Fibroblast of skin of right quadriceps (primary cell): ENCODE results near the gene SMARCB1.
A peak's percentile ranks its signal among the peaks of the same experiment; 100 is the strongest.

Experiments used
- DNase-seq: peaks from one replicate; pipeline ENCODE4 v3.0.0-alpha.2; 2013

The SMARCB1 gene

DNA sequence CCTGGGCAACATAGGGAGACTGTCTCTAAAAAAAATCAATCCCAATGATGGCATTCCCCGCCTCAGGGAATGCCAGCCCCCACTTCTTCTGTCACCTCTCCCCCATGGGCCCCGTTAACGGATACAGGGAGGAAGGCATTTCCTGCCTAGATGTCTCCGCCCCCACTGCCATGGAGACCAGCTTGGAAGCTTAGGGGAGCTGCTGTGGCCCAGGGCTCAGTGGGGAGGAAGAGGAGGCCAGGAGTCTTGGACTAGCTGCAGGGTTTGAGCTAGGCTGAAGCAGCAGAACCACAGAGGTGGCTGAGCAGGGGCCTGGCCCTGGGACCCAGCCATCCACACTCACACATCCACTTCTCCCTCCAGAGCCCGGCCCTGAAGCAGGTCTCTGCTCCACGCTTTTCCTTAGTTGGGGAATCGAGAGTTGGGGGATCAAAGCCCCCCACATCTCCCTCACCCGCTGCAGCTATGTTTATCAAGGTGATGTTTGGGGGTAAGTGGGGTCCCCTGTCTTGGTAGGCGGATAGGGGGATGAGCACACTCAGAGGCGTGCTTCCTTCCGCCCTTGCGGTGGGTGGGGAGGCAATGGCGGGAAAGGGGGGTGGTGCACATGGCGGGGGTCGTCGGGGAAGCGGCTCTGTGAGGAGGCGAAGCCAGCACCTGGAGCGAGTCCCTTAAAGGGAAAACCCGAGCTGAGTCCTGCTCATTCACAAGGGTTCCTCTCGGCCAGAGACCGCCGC lies 23.8 kb upstream of the SMARCB1 start, which contains the start of gene C22orf15:
TSS of gene C22orf15 (plus strand) at position 149 of the 737 bp plus-strand sequence. CDS start at position 466, 317 bp downstream.
- DNase-seq, result peak; percentile 76

DNA sequence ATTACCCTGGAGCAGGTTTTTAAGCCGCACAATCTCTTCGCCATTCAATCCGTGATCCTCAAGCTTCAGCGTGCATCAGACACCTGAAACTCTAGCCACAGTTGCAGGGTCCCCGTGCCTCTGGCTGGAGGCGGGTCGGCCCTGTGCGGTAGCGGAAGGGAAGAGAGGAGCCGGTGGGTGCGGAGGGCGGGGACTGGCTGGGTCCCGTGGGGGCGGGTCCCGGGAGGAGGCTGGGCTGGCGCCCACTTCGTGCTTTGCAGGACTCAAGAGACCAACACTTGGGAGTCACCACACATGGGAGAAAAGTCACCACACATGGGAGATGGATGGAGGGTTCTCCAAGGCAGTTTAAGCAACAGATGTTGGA lies 23.2 kb upstream of the SMARCB1 start:
- DNase-seq, result peak; percentile 28

DNA sequence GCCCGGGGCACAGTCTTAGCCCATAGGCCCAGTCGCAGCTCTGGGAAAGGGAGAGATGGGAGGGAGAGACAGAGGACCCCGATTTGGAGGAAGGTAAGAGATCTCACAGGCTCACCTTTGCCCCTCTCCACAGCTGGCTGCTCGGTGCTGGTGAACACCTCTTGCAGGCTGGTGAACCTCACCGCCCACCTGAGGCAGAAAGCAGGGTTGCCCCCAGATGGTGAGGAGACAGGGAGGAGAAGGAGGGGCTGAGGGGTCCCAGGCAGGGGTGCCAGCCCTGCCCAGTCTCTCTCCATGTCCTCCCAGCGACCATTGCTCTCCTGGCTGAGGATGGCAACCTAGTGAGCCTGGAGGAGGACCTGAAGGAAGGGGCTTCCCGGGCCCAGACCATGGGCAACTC lies 22.8 kb upstream of the SMARCB1 start:
- no peak for DNase-seq

DNA sequence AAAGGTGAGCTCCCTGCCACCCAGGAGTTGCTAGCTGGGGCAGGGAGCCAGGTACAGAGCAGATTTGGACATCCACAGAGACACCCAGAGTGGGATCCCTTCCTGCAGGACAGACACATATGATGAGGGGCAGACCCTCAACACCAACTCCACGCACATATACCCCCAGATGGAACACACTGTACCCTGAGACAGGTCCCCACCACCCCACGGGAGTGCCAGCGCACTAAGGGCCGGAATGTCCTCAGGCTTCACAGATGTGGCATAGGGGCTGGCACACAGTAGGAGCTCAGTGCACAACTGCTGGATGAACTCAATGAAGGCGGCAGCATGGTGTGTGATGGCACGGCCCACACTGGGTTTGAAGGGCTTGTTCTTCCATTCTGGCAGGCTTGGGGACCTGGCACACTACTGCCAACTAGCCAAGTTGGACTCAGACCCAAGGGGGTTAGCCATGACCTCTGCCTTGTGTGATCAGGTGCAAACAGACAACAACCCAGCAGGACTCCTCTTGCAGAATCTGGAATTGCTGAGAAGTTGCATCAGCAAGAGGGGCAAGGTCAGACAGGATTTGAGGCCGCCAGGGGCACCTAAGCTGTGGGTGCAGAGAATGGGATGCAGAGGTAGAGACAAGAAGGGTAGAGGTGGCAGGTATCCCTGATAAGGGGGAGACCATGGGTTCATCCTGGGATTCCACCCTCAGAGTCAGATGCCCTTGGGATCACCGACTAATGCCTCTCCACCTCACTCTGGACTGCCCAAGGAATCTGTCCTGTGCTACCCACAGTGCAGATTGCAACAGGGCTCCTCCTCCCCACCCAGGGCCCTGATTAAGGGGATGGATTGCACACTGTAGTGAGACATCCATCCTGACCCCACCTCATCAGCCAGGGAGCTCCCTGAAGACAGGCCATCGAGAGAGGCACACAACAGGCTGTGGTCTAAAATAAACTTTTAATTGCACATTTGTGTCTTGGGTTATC lies 21.6 kb upstream of the SMARCB1 start:
- DNase-seq, result no peak

DNA sequence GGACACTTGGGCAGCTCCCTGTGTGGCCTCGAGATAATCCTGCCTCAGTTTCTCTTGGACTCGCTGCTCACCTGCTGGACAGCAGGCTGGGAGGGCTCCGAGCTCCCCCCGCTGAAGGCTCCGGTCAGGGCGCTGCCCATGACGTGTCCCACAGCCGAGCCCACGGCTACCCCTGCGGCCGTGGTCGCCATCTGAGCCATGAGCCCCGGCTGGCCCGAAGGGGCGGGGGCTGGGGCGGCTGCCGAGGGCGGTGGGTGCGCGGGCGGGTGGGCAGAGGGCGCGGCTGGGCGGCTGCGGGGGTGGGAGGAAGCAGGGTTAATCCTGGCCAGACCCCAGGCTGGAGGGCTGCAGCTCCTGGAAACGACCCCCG lies 19.5 kb upstream of the SMARCB1 start:
- no peak for DNase-seq

DNA sequence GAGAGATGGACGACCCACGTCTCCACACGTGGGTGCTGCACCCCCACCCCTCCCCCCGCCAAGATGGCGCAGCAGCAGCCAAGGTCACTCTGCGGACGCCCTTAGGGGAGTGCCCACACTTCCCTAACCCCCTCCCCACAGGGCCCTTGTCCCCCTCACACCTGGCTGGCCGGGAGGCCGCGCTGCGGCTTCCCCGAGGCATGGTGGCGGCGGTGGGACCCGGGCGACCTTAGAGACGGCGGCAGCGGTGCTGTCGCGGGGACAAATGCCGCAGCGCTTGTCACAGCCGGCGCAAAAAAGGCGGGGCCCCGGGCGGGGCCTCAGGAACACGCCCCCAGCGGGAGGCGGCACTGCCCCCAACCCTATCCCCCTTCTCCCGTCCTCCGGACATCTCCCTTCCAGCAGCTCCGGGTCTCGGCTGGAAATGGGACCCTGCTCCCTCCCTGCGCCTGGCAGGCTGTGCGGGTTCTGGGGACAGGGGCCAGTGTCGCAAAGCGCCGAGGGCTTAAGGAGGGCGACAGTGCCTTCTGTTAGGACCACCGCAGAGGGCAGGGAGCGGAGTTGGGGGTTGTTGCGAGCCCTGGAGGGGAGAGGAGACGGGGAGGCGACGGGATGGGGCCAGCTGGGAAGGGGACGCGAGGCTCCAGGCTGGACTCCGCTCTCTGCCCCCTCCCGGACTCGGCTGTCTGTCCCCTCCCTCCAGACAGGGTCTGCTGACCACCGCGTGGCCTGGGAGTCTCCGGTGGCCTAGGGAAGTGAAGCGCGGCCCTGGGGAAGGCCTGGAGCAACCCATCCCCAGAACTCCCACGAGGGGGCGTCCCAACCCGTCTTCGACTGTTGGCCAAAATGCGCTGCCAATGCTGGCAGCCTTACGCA lies 18.9 kb upstream of the SMARCB1 start, which contains the start of gene CHCHD10:
TSS of gene CHCHD10 (minus strand) at position 300 of the 876 bp plus-strand sequence. CDS start at position 202, 98 bp downstream.
- DNase-seq, result peak; percentile 67

DNA sequence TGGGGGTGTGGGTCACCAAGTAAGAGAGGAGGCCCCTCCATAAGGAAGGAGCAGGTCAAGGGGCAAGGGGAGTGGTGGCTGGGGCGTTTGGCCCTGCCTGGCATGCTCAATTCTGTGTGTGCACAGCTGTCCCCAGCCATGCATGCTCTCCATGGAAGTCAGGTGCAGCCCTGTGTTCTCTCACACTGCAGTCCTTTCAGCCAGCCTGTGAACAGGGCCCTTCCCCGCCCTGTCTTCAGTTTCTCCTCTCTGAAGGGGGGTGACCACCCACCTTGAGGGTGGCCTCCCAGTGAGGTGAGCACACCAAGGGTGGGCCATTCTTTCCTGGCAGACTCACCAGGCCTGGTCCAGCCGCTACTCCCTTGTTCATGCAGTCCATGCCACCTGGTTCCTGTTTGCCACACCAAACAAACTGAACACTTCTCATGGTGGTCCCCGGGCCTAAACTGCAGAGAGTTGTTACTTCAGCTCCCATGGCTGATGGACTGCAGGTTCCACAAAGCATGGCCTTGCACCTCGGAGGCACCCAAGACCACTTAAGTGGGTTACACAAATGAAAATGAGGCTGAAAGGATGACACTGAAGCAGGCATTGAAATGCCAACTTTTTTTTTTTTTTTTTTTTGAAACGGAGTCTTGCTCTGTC lies 17.3 kb upstream of the SMARCB1 start:
- no peak for DNase-seq

DNA sequence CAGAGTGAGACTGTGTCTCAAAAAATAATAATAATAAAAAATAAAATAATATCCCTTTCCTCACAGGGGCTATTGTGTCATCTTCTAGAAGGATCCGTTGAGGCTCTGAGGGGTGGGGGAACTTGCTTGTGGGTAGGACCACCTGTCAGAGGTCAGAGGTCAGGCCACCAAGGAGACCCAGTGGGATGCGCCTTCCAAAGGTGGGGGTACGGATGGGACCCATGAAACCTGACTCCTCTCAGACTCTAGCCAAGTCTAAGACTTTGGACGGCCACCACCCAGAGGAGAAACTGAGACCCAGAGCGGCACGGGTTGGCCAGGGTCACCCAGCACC lies 14.5 kb upstream of the SMARCB1 start:
- DNase-seq, result no peak

DNA sequence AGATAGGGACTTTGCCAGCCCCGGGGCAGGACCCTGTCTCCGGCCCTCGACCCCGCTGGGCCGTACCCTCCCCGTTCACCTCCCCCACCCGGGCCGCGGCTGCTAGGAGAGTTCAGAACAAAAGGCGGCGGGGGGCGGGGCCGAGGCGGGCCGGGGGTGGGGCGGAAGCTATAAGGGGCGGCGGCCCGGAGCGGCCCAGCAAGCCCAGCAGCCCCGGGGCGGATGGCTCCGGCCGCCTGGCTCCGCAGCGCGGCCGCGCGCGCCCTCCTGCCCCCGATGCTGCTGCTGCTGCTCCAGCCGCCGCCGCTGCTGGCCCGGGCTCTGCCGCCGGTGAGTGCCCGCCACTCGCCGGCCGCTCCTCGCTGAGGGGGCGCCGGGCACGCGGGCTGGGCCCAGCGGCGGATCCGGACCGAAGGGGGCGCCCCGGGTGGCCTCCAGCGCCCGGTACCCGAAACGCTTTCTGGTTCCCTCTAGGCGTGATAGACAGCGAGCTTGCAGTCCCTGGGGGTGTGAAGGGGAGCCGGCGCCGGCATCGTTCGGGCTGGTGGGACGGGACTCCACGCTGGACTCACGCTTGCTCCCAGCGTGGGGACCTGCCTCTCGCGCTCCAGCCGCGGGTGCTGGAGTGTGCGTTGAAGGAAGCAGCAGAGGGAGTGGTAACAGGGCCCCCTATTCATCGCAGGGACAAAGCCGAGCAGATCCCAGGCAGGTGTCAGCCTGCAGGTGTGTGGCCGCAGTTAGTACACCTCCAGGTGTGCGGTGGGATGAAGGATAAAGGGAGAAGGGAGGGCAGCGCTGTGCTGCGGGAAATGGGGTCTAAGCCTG lies 13.9 kb upstream of the SMARCB1 start, which contains the start of gene MMP11:
TSS of gene MMP11 (plus strand) at position 201 of the 825 bp plus-strand sequence. CDS start at position 223, 22 bp downstream.
- peak; percentile 28 for DNase-seq

DNA sequence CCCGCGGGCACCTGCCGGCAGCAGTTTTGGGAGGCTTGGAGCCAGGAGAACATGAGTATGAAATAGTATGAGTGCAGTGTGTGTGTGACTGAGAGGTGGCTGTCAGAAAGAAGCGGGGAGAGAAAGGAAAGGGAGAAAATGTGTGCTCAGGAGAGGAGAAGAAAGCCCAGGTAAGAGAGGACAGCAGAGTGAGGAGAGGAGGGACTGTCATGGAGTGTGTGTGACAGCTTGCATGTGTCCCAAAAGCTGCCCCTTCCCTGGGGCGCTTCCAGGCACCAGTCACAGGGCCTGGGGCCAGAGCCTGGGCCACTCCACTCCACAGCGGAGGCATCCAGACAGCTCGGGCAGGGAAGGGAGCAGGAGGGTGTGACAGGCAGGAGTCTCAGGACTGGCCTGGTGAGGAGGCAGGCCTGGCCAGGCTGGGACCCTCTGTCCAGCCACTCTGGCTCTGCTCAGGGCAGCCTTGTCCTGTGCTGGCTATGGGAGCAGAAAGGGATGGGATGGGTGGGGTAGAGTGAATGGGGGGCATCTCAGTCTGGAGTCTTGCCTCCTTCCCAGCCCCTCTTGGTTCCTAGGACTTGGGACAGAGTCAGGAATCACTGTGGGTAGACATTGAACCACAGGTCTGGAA lies 13.2 kb upstream of the SMARCB1 start:
- no peak for DNase-seq

DNA sequence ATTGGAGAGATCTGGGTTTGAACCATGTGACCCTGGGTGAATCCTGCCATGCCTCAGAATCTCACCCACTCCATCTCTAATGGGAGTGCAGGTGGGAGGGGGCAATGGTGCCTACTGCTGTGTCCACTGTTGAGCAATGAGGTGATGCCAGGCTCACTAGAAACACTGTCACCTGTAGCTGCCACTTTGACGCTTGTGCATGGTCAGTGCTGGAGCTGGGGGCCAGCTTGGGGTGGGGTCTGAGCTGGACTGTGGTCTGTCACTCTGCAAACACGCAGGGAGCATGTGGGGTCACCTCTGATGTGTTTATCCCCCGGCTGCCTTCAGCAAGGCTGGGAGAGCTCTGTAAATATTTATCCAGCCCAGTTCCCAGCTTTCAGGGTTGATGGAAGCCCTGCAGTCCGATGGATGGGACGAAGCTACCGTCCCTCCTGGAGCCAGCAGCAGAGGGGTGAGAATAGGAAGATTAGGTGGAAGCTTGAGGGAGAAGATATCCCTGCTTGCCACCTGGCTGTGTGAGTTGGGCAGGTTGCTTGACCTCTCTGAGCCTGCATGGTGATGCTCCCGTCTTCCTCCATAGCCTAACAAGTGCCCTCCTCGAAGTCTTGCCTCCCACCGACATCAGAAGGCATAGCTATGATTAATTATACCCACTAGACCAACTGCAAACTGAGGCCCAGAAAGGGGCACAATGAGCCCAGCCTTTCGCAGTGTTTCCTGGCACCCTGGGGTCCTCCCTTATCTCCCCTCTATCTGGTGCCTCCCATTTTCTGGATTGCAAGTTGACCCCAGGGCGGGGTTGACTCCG lies 12.4 kb upstream of the SMARCB1 start:
- DNase-seq, result no peak

DNA sequence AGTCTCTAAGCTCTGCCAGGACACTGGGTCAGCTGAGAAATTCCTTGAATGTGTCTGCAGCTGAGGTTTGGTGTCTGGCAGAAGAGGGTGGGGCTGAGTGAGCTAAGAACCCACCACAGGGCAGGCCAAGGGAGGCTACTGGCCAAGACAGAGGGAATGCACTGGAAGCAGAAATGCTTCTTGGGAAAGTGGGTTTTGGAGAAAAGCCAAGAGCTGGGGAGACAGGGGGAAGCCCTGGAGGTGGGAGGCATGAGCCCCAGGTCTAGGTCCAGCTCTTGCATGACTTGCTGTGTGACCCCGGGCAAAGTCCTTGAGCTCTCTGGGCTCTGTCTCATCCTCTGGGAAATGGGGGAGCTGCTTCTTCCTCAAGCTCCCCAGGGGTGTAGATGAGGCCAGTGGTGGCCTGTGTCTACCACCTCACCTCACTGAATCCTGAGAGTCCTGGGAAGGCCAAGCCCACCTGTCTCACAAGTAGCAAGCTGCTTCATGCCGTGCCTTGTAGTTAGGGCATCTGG lies 11.8 kb upstream of the SMARCB1 start:
- peak; percentile 26 for DNase-seq

DNA sequence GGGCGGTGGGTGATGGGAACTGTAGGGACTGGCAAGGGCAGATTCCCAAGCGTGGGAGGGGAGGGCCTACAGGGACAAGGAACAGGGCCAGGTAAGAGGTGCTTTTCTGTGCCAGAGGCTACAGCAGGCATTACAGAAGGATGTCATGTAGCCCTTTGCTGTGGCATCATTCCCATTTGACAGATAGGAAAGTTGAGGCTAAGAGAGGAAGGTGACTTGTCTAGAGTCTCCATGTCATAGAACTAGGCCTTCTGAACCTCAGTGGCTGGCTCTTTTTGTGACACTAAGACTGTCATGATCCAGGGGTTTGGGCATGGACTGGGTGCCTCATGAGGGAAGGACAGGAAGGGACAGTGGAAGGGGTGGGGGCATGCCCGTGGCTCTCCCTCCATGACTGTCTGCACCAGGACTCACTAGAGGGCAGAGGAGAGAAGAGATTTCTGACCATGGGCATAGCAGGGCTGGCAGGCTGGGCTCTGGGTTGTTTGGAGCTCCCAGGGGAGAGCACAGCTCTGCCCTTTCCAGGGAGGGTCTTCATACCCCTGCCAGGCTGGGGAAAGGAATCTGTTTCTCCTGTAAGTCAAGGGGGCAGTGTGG lies 10.9 kb upstream of the SMARCB1 start:
- DNase-seq, result no peak

DNA sequence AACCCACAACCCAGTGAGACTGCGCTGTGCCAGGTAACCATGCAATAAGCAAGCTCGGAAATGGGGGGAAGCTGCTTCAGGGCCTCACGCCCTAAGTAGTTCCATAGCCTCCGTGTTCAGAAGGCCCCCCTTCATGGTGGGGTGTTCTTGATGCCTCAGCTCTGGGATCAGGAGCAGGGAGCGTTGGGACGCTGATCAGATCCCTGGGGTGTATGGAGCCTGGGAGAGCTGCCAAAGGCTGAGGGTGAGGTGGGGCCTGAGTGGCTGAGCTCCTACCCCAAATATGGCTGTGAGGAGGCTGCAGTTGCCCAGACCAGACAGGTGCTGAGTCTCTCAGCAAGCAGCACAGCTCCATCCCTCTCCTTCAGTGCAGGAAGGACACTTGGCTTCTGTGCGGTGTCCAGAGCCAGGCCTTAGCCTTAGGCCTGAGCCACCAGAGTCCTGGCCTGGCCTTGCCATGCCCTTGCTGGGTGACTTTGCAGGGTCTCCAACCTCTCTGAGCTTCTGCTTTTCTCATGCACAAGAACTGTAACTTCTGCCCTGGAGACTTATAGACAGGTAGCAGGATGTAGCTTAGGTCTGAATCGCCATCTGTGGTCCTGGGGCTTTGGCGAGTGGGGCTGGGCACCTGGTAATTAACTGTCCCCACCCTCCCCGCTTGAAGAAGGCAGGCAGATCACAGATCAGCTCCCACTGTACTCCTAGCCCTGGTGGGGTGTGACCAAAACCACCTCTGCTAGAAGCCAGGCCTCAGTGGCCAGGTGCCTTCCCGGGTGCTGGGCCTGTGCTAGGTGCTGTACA lies 8.8 kb upstream of the SMARCB1 start:
- peak; percentile 18 for DNase-seq

DNA sequence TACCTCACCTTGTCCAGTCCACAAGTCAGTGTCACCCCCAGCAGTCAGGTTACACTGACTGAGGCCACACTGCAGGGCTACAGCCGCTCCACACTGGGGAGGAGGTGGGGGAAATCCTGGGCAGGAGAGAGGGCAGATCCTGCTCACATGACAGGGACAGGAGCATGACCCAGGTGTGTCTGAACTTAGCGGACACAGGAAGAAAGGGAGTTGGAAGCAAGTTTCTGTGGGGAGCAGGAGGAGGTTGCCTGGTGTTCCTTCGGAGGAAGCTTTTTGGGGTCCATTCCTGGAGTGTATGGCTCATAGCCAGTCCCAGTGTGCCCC lies 8.2 kb upstream of the SMARCB1 start:
- no peak for DNase-seq

DNA sequence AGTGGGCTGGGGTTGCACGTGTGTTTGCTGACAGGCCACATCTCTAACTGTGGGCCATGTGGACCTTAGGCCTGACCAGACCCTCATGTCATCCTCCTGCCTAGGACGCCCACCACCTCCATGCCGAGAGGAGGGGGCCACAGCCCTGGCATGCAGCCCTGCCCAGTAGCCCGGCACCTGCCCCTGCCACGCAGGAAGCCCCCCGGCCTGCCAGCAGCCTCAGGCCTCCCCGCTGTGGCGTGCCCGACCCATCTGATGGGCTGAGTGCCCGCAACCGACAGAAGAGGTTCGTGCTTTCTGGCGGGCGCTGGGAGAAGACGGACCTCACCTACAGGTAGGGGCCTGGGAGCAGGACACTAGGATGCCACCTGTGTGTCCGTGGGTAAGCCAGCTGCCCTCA lies 7.7 kb upstream of the SMARCB1 start:
- DNase-seq, result no peak

DNA sequence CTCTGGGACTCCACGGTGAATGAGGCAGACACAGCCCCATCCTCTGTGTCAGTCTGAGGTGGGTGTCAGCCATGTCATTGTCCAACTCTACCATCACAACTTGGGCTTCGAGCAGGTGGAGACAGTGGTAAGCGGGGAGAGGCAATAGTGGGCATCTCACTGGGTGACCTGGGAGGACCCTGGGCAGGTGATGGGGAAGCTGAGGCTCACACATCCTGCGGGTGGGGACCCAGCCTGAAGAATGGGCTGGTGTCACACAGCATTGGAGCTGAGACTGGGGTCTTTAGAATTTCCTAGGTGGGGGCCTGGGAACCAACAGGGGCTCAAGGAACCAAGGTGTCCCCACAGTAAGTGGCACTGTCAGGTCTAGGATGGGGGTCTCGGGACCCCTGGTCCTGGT lies 7.0 kb upstream of the SMARCB1 start:
- no peak for DNase-seq

DNA sequence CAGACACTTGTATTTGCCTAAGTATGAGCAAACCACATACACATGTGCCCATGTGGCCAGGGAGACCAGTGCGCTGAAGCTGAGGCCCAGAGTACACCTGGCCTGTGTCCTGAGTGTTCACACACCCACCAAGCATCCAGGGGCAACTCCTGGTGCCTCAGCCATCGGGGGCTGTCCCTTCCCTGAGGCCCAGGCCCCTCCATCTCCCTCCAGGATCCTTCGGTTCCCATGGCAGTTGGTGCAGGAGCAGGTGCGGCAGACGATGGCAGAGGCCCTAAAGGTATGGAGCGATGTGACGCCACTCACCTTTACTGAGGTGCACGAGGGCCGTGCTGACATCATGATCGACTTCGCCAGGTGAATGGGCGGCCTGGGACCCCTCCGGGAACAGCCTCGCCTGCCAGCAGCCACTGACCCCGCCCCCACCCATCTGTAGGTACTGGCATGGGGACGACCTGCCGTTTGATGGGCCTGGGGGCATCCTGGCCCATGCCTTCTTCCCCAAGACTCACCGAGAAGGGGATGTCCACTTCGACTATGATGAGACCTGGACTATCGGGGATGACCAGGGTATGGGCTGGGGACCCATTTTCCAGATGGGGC lies 6.5 kb upstream of the SMARCB1 start:
- DNase-seq, result no peak
